MCF 10A (cell line): ENCODE data around the gene PACRG. TPM values are rescaled to one million over a fixed set of nuclear protein-coding genes. Genes with fewer than 3 reads are reported as not detected.

Source experiments
- BruUV-seq: library from RNA; stranded (reverse); fragments of 400-500 nt; replicated peaks from 2 replicates; lab custom pipeline; 2021; lab: Mats Ljungman, UMichigan
- CTCF ChIA-PET: fragments of 300-600 bp; sonication (Branson Sonifier 250); formaldehyde crosslinking; extraction: SDS; loops from one replicate; lab custom pipeline; 2021; ENCODE audit warnings: antibody characterized with exemption, inconsistent platforms; lab: Yijun Ruan, JAX
- POLR2A ChIA-PET: fragments of 300-600, 350-650 bp; sonication (Branson Sonifier 250); formaldehyde crosslinking; extraction: SDS; loops from one replicate; lab custom pipeline; 2020; ENCODE audit warnings: antibody characterized with exemption, inconsistent platforms; lab: Yijun Ruan, JAX
- DNase-seq: peaks from one replicate; pipeline ENCODE4 v3.0.0-alpha.2; 2018; ENCODE audit not compliant: unreplicated experiment
- H3K27ac Mint-ChIP-seq: one replicate; pipeline ENCODE4 v1.8.0; 2022; ENCODE audit warnings: mild to moderate bottlenecking, low read depth, mixed read lengths; ENCODE audit not compliant: unreplicated experiment
- H3K27me3 Mint-ChIP-seq: one replicate; pipeline ENCODE4 v1.8.0; 2022; ENCODE audit warnings: mixed read lengths; ENCODE audit not compliant: insufficient read depth, unreplicated experiment
- H3K36me3 Mint-ChIP-seq: one replicate; pipeline ENCODE4 v1.8.0; 2022; ENCODE audit warnings: mild to moderate bottlenecking, moderate library complexity, mixed read lengths; ENCODE audit not compliant: insufficient read depth, unreplicated experiment
- H3K4me1 Mint-ChIP-seq: one replicate; pipeline ENCODE4 v1.8.0; 2022; ENCODE audit warnings: mixed read lengths; ENCODE audit not compliant: insufficient read depth, unreplicated experiment
- H3K4me3 Mint-ChIP-seq: one replicate; pipeline ENCODE4 v1.8.0; 2022; ENCODE audit warnings: mild to moderate bottlenecking, moderate library complexity, mixed read lengths; ENCODE audit not compliant: unreplicated experiment
- H3K9me3 Mint-ChIP-seq: one replicate; pipeline ENCODE4 v1.8.0; 2022; ENCODE audit warnings: mixed read lengths; ENCODE audit not compliant: unreplicated experiment
- intact Hi-C: fragments of 100-400 bp; cut with micrococcal nuclease; formaldehyde crosslinking; loops from 2 replicates; pipeline ENCODE4 v1.14.1; 2022
- total RNA-seq: library from RNA; stranded (reverse); gene quantifications from 2 replicates; pipeline ENCODE4 v1.2.3, GENCODE V29; 2022
- TF ChIP-seq, protein P1 (sequence below): fragments of 200-600 bp; IDR thresholded peaks from one replicate; pipeline ENCODE4 v1.8.0; 2022; ENCODE audit warnings: antibody characterized with exemption, mild to moderate bottlenecking; ENCODE audit not compliant: unreplicated experiment

PACRG gene
- total RNA-seq, 1 experiment from 2014 or later, result not detected

DNA sequence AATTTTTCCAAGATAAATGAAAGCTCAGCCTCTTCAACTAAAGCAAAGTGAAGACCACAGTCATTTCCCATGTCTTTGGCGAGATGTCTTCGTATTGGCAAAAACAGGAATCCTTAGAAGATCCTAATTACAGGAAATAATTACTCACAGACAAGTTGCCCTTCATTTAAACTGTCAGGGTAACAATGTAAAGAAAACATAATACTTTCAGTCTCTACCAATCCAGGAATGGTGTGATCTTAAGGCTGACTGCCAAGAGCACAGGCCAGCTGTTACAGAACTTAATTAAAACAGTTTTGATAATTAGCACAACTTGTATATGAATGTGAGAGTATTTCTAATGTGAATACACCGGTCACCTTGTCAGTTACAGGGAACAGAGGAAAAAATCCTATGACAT is 292.2 kb downstream of the PACRG start:
- TF ChIP-seq, protein P1, sequence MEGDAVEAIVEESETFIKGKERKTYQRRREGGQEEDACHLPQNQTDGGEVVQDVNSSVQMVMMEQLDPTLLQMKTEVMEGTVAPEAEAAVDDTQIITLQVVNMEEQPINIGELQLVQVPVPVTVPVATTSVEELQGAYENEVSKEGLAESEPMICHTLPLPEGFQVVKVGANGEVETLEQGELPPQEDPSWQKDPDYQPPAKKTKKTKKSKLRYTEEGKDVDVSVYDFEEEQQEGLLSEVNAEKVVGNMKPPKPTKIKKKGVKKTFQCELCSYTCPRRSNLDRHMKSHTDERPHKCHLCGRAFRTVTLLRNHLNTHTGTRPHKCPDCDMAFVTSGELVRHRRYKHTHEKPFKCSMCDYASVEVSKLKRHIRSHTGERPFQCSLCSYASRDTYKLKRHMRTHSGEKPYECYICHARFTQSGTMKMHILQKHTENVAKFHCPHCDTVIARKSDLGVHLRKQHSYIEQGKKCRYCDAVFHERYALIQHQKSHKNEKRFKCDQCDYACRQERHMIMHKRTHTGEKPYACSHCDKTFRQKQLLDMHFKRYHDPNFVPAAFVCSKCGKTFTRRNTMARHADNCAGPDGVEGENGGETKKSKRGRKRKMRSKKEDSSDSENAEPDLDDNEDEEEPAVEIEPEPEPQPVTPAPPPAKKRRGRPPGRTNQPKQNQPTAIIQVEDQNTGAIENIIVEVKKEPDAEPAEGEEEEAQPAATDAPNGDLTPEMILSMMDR, result no peak
- intact Hi-C loops, result no loop called here
- Mint-ChIP-seq H3K9me3 (no peaks in the 10 kb centered on the region), H3K27me3 (no peaks in the 10 kb centered on the region), H3K4me1 (no peaks in the 10 kb centered on the region), H3K4me3 (no peak overlapping the region), H3K36me3 (no peaks in the 10 kb centered on the region), H3K27ac (no peak overlapping the region)
- no peak for DNase-seq
- ChIA-PET CTCF (interaction anchor here (0.7 kb wide), 1 partner anchor 150 kb away, joined by 3 read pairs; no protein-coding TSS in a partner anchor), POLR2A (no interaction called here)
- BruUV-seq, result no TSS peak

DNA sequence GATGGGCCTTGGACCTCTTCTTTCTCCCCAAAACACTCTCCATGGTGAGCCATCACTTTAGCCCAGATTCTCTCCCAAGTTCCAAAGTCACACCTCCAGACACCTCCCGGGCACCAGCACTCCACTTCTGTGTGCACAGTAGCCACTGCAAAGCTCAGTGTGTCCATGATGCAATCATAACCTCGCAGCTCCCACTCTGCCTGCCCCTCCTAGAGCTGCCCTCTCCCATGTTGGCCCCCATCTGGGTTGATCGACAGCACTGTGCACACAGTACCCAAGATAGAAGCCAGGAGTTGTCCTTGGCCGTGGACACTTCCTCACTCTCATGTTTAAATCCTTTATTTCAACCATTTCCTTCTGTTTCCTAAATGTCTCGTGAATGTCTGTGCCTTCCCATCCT is 293.3 kb downstream of the PACRG start:
- POLR2A ChIA-PET, result no interaction called here

DNA sequence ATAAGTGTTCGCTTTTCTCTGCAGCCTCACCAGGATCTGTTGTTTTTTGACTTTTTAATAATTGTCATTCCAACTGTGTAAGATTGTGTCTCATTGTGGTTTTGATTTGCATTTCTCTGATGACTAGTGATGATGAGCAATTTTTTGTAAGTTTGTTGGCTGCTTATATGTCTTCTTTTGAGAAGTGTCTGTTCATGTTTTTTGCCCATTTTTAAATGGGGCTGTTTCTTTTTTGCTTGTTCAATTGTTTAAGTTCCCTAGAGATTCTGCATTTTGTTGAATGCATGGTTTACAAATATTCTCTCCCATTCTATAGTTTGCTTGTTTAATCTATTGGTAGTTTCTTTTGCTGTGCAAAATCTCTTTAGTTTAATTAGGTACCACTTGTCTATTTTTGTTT is 295.9 kb downstream of the PACRG start:
- Mint-ChIP-seq H3K4me3 (no peak overlapping the region), H3K27me3 (no peaks in the 10 kb centered on the region), H3K27ac (no peak overlapping the region), H3K4me1 (no peaks in the 10 kb centered on the region), H3K36me3 (no peaks in the 10 kb centered on the region), H3K9me3 (no peaks in the 10 kb centered on the region)
- intact Hi-C loops, result no loop called here
- TF ChIP-seq, protein P1, result no peak
- no TSS peak for BruUV-seq
- ChIA-PET CTCF (no interaction called here), POLR2A (interaction anchor here (0.6 kb wide), 1 partner anchor 9 kb away, joined by 3 read pairs; no protein-coding TSS in a partner anchor)
- DNase-seq, result no peak

More for the DNA sequence above, 293.3 kb downstream of the PACRG start:
- intact Hi-C loops, result no loop called here
- Mint-ChIP-seq H3K4me3 (no peak overlapping the region), H3K27me3 (no peaks in the 10 kb centered on the region), H3K4me1 (no peaks in the 10 kb centered on the region), H3K27ac (no peak overlapping the region), H3K9me3 (no peaks in the 10 kb centered on the region), H3K36me3 (no peaks in the 10 kb centered on the region)
- TF ChIP-seq, protein P1, result no peak
- no peak for DNase-seq
- CTCF ChIA-PET, result interaction anchor here (0.6 to 0.7 kb wide), 2 partner anchors 1618 to 1916 kb away, joined by 3 read pairs; no protein-coding TSS in a partner anchor
- no TSS peak for BruUV-seq

DNA sequence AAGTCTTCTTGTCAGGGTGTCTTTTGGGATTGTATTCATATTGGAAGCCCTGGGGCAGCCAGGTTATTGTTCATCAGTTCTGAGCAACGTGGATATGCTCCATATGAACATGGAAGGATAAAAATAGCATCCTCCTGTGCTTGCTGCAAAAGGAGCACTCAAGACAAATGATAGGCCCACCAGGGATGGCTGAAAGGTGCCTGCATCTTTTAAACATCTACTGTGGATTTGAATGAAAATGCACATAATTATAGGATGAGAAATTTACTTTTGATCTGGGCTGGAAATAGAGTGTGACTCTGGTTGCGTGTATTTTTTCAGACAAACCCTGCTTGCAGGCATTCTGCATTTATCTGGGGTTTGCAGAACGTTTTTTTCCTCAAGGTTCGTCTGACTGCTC is 299.1 kb downstream of the PACRG start:
- intact Hi-C loops, result no loop called here
- BruUV-seq, result no TSS peak
- TF ChIP-seq, protein P1, result no peak
- Mint-ChIP-seq H3K27ac (no peak overlapping the region), H3K27me3 (no peaks in the 10 kb centered on the region), H3K36me3 (no peaks in the 10 kb centered on the region), H3K9me3 (no peaks in the 10 kb centered on the region), H3K4me3 (no peak overlapping the region), H3K4me1 (no peaks in the 10 kb centered on the region)
- DNase-seq, result no peak
- POLR2A ChIA-PET, result no interaction called here
- CTCF ChIA-PET, result no interaction called here
